Adipocyte (in vitro differentiated cells): ENCODE data around the gene ZNF581.

Experiments
- DNase-seq: peaks from one replicate; pipeline ENCODE4 v3.0.0-alpha.2; 2015; ENCODE audit warnings: low read depth
- H3K27me3 ChIP-seq: replicated peaks from 2 replicates; pipeline ENCODE4 v1.7.0; 2013; ENCODE audit warnings: mild to moderate bottlenecking, low read length, moderate library complexity; ENCODE audit not compliant: control insufficient read depth, insufficient read depth
- H3K36me3 ChIP-seq: 2 replicates; pipeline ENCODE4 v1.7.0; 2013; ENCODE audit warnings: low read length, mild to moderate bottlenecking, moderate library complexity; ENCODE audit not compliant: control insufficient read depth, insufficient read depth, severe bottlenecking
- H3K4me1 ChIP-seq: 2 replicates; pipeline ENCODE4 v1.7.0; 2013; ENCODE audit warnings: mild to moderate bottlenecking, low read length, moderate library complexity; ENCODE audit not compliant: control insufficient read depth, insufficient read depth
- H3K4me3 ChIP-seq: 2 replicates; pipeline ENCODE4 v1.7.0; 2013; ENCODE audit warnings: mild to moderate bottlenecking, low read length, moderate library complexity
- H3K9ac ChIP-seq: 2 replicates; pipeline ENCODE4 v1.7.0; 2013; ENCODE audit warnings: mild to moderate bottlenecking, low read length, moderate library complexity
- H3K9me3 ChIP-seq: 2 replicates; pipeline ENCODE4 v1.7.0; 2013; ENCODE audit warnings: mild to moderate bottlenecking, low read length, moderate library complexity; ENCODE audit not compliant: control insufficient read depth

The ZNF581 gene

DNA sequence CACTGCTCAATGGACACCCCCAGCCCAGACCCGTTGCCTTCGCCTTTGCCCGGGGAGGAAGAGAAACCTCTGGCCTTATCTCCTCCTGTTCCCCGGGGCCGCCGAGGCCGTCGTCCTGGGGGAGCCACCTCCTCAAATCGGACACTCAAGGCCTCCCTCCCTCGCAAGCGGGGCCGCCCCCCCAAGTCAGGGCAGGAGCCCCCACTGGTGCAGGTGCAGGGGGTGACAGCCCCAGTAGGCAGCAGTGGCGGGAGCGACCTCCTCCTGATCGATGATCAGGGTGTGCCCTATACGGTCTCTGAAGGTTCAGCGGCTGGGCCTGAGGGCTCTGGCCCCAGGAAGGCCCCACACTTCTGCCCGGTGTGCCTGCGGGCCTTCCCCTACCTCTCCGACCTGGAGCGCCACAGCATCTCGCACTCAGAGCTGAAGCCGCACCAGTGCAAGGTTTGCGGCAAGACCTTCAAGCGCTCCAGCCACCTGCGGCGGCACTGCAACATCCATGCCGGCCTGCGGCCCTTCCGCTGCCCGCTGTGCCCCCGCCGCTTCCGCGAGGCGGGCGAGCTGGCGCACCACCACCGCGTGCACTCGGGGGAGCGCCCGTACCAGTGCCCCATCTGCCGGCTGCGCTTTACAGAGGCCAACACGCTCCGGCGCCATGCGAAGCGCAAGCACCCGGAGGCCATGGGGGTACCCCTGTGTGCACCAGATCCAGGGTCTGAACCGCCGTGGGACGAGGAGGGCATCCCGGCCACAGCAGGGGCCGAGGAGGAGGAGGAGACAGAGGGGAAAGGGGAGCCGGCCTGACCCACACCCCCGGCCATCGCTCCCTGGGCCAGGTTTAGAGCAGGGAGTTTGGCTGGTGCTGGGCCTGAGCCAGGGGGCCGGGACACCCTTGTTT lies 41.1 kb upstream of the ZNF581 start:
- Histone ChIP-seq H3K9me3 (no peaks in the 10 kb centered on the region), H3K27me3 (no peaks in the 10 kb centered on the region), H3K9ac (no peak overlapping the region), H3K36me3 (no peaks in the 10 kb centered on the region), H3K4me1 (peaks cover 21% of the 10 kb centered on the region), H3K4me3 (no peak overlapping the region)
- no peak for DNase-seq

DNA sequence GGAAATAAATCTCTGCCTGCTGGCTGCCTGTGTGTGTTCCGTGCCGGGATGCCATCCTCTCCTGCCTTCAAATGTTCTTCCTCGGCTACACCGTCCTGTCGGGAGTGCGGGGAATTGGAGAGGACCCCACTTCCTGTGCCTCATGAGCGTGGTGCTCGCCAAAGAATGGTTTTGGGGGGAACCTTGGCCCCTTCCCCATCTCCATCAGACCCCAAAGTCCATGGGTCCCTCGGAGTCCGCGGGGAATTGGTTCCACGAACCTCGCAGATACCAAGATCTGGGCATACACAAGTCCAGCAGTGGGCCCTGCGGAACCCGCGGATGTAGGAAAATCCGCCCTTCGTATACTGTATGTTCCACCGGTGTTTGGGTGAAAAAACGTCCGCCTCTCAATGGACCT lies 40.3 kb upstream of the ZNF581 start:
- no peak for DNase-seq
- Histone ChIP-seq H3K4me3 (no peak overlapping the region), H3K9me3 (no peaks in the 10 kb centered on the region), H3K27me3 (no peaks in the 10 kb centered on the region), H3K9ac (no peak overlapping the region), H3K36me3 (no peaks in the 10 kb centered on the region), H3K4me1 (peaks cover 21% of the 10 kb centered on the region)

DNA sequence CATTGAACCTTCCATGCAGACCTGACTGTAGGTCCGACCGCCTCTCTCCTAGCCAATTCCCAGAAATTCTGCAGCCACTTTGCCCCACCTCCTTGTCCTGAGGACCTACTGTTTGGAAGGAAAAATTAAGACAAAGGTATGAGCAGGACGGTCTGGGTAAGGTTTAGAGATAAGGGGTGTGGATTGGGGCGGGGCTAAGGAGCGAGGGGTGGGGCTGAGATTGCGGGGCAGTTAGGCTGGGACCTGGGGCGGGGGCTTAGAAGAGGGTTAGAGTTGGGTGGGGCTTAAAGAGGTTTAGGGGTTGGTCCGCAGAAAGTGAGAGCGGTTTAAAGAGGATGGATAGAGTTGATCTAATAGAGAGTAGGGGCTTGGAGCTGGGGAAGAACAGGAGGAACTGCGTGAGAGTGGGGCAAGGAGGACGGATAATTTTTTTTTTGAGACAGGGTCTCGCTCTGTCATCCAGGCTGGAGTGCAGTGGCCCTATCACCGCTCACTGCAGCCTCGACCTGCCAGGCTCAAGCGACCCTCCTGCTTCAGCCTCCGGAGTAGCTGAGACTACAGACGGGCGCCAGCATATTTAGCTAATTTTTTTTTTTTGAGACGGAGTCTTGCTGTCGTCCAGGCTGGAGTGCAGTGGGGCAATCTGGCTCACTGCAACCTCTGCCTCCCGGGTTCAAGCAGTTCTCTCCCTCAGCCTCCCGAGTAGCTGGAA lies 39.7 kb upstream of the ZNF581 start:
- Histone ChIP-seq H3K9me3 (no peaks in the 10 kb centered on the region), H3K4me1 (peaks cover 21% of the 10 kb centered on the region), H3K9ac (no peak overlapping the region), H3K27me3 (no peaks in the 10 kb centered on the region), H3K4me3 (no peak overlapping the region), H3K36me3 (no peaks in the 10 kb centered on the region)
- no peak for DNase-seq

DNA sequence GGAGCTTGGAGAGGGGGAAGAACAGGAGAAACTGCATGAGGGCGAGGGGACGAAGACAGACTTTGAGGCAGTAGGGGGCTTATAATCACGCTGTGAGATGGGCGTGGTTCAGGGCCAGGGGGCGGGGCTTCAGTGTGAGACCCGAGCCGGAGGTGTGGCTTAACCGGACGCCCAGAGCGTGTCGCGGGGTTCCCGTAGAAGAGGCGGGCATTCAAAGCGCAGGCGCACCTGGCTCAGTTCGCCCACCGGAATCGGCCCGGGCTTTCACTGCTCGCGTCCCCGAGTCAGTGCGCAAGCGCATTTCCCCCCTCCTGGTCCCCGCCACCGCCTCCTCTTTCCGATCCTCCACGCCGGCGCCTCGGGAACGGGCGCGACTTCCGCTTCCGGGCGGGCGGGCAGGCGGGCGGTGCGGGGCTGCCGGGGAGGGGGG lies 38.2 kb upstream of the ZNF581 start:
- Histone ChIP-seq H3K4me1 (peaks cover 21% of the 10 kb centered on the region), H3K27me3 (no peaks in the 10 kb centered on the region), H3K9me3 (no peaks in the 10 kb centered on the region), H3K9ac (peak overlapping the region; percentile 99), H3K4me3 (peak overlapping the region; percentile 99), H3K36me3 (peaks cover 8% of the 10 kb centered on the region)
- DNase-seq, result peak; percentile 99

DNA sequence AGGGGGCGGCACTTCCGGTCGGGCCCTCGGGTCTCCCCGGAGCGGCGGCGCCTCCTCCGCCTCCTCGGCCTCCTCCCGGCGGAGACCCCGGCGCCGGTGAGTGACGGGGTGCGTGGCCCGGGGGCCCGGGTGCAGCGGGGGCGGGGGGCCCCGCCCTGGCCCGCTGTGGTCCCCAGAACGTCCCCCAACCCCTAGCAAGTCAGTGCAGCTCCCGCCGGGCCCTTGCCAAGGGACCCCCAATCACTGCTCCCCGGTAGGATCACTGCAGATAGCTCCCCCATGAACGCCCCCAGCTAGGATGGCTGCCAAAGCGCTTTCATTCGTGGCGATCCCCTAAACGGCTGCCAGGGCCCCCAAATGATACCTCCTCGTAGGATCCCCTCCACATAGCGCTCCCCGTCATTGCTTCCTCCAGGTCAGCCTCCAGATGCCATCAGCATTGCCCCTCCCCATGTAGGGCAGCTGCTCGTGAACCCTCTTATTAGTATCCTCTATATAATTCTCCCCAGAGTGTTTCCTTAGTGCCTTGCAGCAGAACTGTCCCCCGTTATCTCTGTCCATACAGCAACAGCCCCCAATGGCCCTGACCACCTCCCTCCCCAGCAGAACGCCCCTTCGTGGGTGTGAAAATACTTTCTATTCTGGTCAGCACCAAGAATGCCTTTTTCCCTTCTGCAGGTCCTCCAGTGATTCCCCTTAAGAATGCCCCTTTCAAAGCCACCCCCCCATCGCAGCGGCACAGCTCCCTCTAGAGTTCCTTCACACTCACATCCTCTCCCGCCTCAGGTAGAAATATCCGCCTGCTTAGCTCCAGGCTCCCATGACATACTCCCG lies 37.6 kb upstream of the ZNF581 start, which contains the start of gene ZNF865:
Gene ZNF865, plus strand, starts transcription at position 11 of the 834 bp plus-strand sequence. CDS start 7,972 bp downstream, outside the sequence.
- Histone ChIP-seq H3K9me3 (no peaks in the 10 kb centered on the region), H3K27me3 (no peaks in the 10 kb centered on the region), H3K4me3 (peak within 1 kb of the TSS; percentile 99), H3K36me3 (peaks cover 8% of the 10 kb centered on the region), H3K9ac (peak within 1 kb of the TSS; percentile 99), H3K4me1 (peaks cover 19% of the 10 kb centered on the region)
- peak; percentile 94 for DNase-seq

DNA sequence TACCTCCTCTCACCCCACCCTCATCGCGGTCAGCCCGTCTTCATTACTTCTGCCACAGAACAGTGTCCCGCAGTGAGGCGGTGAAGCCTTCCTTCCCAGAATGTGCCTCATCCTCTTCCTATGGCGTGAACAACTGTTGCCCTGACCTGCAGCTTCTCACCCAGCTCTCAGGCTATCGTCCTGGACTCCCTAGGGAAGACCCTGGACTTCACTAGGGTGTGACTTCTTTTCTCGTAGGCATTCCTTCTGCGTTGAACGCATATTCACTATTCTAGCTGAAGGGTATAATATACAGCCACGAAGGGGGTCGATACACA lies 37.0 kb upstream of the ZNF581 start:
- Histone ChIP-seq H3K9ac (peak overlapping the region; percentile 99), H3K36me3 (peaks cover 8% of the 10 kb centered on the region), H3K27me3 (no peaks in the 10 kb centered on the region), H3K4me1 (peaks cover 13% of the 10 kb centered on the region), H3K9me3 (no peaks in the 10 kb centered on the region), H3K4me3 (peak overlapping the region; percentile 99)
- no peak for DNase-seq

DNA sequence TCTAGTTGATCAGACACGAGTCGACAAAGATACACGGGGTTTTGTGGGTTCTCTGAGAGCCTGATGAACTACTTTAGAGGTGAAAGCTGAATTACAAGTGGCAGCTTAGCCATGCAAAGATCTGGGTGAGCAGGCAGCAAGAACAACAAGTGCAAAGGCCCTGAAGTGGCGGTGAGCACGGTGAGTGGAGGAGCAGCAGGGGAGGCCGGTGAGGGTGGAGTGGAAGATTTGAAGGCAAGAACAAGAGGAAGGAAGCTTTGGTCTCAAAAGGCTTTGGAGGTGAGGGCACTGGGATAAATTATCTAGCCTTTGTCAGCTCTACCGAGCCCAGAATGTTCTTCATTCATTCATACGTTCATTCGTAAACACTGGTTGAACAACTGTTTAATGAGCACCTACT lies 36.6 kb upstream of the ZNF581 start:
- no peaks in the 10 kb centered on the region for H3K27me3 ChIP-seq
- no peak for DNase-seq
- H3K9ac ChIP-seq, result peak overlapping the region; percentile 99
- H3K4me3 ChIP-seq, result peak overlapping the region; percentile 99
- H3K4me1 ChIP-seq, result peaks cover 13% of the 10 kb centered on the region
- peaks cover 8% of the 10 kb centered on the region for H3K36me3 ChIP-seq
- H3K9me3 ChIP-seq, result no peaks in the 10 kb centered on the region

DNA sequence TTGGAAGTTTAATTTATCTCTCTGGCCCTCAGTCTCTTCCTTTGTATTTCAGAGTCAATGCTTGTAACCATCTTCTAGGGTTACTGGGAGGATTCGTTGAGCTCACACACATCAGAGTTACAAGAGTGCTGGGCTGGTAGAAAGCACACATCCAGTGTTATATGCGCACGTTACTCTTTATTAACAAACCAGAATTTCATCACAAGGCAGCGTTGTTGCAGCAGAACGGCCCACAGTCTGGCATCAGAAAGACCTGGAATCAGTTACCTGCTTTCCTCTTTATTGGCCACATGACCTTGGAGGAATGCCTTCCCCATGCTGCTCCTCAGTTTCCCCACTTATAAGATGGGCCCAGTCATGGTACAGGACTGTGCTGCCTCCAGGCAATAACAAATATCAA lies 34.1 kb upstream of the ZNF581 start:
- peaks cover 12% of the 10 kb centered on the region for H3K4me1 ChIP-seq
- H3K4me3 ChIP-seq, result no peak overlapping the region
- DNase-seq, result no peak
- H3K27me3 ChIP-seq, result no peaks in the 10 kb centered on the region
- H3K36me3 ChIP-seq, result peaks cover 8% of the 10 kb centered on the region
- no peak overlapping the region for H3K9ac ChIP-seq
- H3K9me3 ChIP-seq, result no peaks in the 10 kb centered on the region

DNA sequence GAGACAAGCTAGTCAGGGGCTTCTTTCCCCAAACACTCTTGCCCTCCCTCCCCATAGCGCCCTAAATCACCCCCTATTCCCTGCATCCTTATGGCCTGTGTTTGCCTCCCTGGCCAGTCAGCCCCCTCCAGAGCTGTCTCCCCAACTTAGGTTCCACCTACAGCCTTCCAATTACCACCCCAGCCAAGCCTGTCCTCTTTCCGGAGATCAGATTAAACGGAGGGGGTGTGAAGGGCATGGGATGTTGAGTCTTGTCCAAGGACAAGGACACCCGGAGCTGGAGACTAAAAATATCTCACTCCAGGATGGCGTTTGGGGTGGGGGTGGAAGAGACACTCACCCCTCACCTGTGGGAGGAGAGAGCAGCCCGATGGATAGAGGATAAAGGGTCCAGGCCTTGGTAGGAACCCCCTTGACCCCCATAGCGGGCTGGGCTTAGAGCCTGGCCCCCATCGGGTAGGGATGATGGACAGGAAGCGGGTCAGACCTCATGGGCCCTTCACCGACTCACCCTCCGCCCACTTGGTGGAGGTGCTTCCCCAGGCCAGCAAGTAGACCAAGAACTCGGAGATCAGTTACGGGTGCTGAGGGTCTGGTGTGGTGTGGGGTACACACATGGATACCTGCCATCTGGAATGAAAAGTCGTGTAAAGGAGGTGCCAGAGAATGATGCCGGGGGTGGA lies 32.0 kb upstream of the ZNF581 start:
- Histone ChIP-seq H3K27me3 (no peaks in the 10 kb centered on the region), H3K9ac (no peak overlapping the region), H3K36me3 (peaks cover 18% of the 10 kb centered on the region)

DNA sequence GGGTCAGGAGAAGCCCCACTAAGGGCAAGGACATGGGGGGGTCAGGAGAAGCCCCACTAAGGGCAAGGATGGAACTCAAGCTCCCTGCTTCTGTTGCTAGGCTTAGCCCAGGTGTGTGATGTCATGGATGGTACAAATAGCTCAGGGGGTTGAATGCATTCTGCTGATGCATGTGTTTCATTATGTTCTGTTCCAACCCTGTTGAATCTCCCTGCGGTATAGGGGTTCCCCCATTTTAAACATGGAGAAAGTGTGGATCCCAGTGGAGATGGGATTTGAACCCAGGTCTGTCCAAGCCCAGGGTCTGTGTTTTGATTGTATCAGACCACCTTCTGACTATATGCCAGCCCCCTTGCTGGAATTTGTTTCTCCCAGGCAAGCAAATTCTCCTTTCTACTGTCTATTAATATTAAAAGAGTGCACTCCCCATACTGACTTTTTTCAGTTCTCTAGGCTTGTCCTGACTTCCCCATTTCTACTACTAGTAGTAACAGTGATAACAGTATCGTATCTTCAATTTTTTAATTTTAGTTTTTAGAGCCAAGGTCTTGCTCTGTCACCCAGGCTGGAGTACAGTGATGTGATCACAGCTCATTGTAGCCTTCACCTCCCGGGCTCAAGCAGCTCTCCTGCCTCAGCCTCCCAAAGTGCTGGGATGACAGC lies 31.3 kb upstream of the ZNF581 start:
- no peak overlapping the region for H3K9ac ChIP-seq
- H3K27me3 ChIP-seq, result no peaks in the 10 kb centered on the region
- H3K4me3 ChIP-seq, result no peak overlapping the region
- H3K36me3 ChIP-seq, result peaks cover 21% of the 10 kb centered on the region
- no peak for DNase-seq
- no peaks in the 10 kb centered on the region for H3K9me3 ChIP-seq
- no peaks in the 10 kb centered on the region for H3K4me1 ChIP-seq

More for the DNA sequence above, 32.0 kb upstream of the ZNF581 start:
- peaks cover 4% of the 10 kb centered on the region for H3K4me1 ChIP-seq
- H3K4me3 ChIP-seq, result no peak overlapping the region
- DNase-seq, result no peak
- no peaks in the 10 kb centered on the region for H3K9me3 ChIP-seq
